ENCODE data around the gene SYT15B.
"Not testable (repeated sequence)": the region's sequence is repeated elsewhere in the genome, so short reads cannot be mapped to it uniquely, and the experiment has no call there.

SYT15B gene

GRCh38 chr10:47763554-47764175 is at the start of gene SYT15B:
Gene SYT15B, minus strand, starts transcription at chr10:47763592. Its CDS starts 952 bp downstream, at chr10:47762640.
- not testable (repeated sequence) for DNase-seq (ENCODE audit: low read depth in 3 of 3)

GRCh38 chr10:47779590-47779989 is 16.2 kb upstream of the SYT15B start:
- DNase-seq (ENCODE audit: low read depth in 3 of 3): not testable (repeated sequence)

GRCh38 chr10:47775361-47776231 is 12.2 kb upstream of the SYT15B start:
- DNase-seq (ENCODE audit: low read depth in 3 of 3): not testable (repeated sequence)

DNA sequence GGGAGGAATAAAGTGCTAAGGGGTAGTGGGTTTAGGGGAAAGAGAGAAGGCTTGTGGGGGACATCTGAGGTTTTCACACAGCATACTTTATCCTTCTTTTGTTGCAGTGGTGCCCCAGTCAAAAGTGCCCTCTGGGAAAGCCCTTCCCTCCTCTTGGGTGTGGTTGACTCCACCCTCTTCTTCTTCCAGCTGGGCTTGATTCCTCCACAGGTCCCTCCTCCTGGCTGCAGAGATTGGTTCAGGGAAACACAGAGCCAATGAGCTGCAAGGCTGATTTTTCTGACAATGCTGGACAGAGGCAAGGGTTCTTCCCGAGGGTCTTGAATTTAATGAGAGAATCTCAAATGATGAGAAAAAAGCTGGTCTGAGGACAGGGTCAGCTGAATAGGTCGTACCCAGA is 7.4 kb upstream of the SYT15B start:
- not testable (repeated sequence) for DNase-seq (ENCODE audit: low read depth in 3 of 3)

DNA sequence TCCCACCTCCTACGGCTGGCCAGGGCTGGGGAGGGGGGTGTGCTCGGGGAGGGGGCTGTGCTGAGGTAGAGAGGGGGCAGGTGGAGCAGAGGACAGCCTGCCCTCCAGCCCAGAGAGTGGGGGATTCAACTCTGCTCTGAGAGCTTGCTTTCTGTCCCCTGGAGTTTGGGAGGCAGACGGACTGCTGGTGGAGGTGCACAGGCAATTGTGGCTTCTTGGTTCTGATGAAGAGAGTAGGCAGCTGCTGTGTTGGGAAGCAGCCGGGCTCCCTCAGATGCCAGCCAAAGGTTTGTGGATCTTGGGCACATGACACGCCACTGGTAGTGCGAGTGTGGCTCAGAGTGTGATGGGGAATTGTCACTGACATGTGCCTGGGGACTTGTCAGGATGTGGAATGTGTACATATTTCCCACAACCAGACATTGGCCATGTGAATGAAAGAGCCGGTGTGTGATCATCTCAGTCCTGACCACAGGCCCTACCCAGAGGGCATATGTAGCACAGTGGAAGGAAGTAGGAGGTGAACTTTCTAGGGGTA is 5.3 kb upstream of the SYT15B start:
- not testable (repeated sequence) for DNase-seq (ENCODE audit: low read depth in 3 of 3)

DNA sequence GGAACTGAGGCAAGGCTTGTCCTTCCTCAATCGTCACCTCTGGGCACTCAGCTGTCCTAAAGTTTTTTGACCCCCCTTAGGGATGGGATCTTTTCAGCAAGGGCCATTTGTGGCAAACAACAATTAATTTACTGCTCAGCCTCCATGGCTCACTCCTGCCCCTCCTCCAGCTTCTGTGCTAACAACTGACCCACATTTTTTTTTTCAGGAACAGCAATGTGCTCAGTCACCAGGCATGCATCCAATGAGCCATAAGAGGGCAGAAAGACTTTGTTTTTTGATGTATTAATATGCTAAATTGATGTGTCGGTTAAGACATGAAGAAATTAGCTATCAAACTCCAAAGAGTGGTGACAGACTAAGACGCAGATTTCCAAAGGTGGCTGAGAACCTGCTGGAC is 4.7 kb upstream of the SYT15B start:
- not testable (repeated sequence) for DNase-seq (ENCODE audit: low read depth in 3 of 3)

- not testable (repeated sequence) for DNase-seq (ENCODE audit: low read depth in 3 of 3)
These were observed 3.8 kb upstream of the SYT15B start for GRCh38 chr10:47767236-47767635.

DNA sequence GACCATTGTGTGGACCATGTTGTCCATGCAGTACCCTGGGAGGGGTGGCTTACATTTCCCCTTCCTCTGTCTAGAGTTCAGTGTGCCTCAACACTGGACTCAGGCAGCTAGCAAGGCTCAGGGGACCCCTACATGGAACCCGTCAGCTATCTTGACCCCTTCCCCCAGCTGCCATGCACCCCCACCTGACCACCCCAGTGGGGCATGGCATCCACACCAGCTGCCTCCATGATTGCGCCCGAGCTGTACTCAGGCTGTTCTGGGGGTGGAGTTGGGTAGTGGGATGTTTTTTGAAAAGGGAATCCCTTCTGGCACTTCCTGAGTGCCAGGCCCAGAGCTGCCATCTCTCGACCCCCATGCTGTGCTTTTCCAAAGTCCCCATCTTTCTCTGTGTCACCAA is 1.8 kb upstream of the SYT15B start:
- DNase-seq (ENCODE audit: low read depth in 3 of 3): not testable (repeated sequence)

- DNase-seq (ENCODE audit: low read depth in 3 of 3): not testable (repeated sequence)
These were observed 478 bp downstream of the SYT15B start for GRCh38 chr10:47762674-47763553.

GRCh38 chr10:47758855-47759254 is 4.5 kb downstream of the SYT15B start:
- DNase-seq (ENCODE audit: low read depth in 3 of 3): not testable (repeated sequence)

DNA sequence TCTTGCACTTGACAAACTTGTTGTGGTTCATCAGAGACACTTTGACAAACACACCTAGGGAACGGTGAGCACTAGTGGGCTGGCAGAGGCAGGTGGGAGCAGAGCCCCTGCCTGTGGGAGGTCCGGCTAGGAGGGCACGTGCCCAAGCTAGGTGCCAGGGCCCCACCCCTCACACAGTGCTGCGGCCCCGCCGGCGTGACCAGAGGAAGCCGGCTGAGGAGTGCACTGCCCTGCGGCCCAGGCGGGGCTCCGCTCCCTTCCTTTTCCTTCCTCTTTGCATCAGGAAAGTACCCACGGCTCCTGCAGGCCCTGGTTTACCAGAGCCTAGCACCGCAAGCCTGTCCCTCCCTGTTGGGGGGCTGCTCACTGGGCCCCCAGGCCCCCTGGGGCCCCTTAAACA is 7.2 kb downstream of the SYT15B start:
- DNase-seq (ENCODE audit: low read depth in 3 of 3): not testable (repeated sequence)

DNA sequence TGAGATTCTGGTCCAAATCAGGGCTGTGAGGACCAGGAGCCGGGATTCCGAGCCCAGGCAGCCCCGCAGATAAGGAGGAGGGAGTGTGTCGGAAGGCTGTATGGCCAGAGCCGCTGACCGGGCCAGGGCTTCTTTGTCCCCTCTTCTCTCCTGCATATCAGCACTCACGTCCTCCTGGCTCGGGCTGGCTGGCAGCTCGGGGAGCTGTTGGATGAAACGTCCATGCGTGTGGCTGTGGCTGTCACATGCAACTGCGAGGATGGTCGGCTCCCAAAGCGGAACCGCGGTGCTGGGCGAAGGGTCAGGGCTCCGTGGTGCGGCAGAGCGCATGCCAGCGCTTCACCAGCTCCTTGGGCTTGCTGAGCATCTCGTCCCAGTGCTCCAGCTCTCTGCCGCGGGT is 9.5 kb downstream of the SYT15B start:
- DNase-seq (ENCODE audit: low read depth in 3 of 3): not testable (repeated sequence)

GRCh38 chr10:47753176-47753575 is 10.2 kb downstream of the SYT15B start:
- not testable (repeated sequence) for DNase-seq (ENCODE audit: low read depth in 3 of 3)

DNA sequence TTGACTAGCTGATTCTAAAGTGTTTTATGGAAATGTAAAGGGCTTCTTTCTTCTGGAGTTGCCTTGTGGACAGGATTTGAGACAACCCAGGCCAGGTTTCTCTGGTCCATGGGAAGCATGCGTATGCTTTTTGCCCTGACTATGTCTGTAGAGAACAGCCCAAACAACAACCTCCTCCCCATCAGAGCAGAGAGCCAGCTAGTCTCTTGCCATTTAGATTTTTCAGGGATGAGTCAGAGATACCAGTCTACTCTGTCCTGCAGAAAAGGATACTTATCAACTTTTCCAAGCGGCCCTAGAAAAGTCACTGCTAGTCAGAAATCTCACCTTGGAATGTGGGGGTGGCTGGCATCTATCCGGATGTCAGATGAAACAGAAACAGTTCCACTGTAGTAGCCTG is 11.6 kb downstream of the SYT15B start:
- DNase-seq (ENCODE audit: low read depth in 3 of 3): not testable (repeated sequence)

DNA sequence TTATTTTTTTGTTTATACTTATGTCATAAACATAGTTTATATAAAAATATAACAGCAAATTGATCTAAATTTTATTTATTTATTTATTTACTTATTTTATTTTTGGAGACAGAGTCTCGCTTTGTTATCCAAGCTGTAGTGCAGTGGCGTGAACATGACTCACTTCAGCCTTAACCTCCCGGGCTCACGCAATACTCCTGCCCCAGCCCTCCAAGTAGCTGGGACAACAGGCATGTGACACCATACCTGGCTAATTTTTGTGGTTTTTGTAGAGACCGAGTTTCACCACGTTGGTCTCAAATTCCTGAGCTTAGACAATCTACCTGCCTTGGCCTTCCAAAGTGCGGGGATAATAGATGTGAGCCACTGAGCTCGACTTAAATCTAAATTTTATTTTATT is 13.0 kb downstream of the SYT15B start:
- not testable (repeated sequence) for DNase-seq (ENCODE audit: low read depth in 3 of 3)

DNA sequence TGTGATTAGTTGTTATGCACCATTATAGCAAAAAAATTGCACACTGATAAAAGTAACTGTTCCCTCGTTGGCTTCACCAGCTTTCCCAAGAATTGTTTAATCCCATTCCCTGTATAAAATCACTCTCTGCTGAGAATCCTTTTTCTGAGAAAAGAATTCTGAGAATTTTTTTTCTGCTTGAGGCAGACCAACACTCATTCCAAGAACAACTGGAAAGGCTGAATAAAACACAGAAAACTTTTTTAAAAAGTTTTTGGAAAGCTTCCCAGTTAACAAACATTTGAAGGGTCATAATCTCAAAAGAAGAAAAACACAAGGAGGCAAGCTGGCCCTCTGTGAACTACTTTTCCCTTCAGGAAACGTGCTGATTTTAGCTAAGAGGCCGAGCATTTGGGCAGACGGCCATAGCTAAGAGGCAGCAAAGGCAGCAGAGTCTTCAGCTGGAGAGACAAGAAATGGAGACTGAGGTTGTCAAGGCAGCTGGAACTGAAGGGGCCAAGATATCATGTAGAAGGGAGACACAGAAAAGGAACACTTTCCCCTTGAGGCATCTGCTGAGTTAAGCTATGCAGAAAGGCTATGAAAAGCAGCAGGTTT is 16.5 kb downstream of the SYT15B start:
- not testable (repeated sequence) for DNase-seq (ENCODE audit: low read depth in 3 of 3)

- DNase-seq (ENCODE audit: low read depth in 3 of 3): not testable (repeated sequence)
These were observed 18.5 kb downstream of the SYT15B start for GRCh38 chr10:47744881-47745280.

DNA sequence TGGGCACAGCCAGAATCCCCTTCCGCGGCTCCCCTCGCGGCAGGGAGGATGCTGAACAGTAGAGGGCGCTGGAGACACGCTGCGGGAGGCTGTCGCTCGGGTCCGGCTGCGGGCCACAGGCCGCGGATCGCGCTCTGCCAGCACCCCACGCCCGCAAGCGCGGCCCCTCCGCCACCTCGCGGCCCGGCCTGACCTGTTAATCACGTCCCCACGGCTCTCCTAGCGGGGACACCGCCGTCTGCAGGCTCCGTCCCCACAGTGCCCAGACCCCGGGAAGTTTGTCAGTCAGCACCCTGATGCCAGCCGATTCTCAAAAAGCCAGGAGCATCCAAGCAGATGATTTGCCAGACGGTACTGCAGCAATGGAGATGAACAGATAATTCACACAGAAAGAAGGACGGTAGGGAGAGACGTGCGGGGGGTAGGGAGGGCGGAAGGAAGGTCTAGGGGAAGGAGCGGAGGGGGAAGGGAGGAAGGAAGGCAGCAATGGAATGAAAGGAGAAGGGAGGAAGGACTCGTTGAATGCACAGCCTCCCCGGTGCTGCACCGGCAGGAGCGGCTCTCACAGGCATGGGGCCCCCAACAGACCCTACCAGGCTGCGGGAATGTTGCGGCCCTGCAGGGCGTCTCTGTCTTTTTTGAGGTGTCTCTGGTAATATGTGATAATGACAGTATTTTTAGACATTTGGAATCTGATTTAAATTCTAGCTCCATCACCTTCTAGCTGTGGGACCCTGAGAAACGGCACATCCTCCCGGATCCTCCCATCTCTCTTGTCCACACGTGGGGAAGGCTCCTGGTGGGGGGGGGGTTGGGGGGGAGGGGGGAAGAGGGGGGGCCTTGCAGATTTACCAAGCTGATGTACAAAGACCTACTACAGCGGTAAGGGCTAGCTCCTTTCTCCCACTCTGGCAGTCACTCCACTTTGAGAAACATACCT is 19.5 kb downstream of the SYT15B start:
- peak; percentile 2 to 14 (median 2) for DNase-seq (ENCODE audit: low read depth in 3 of 3)

- DNase-seq (ENCODE audit: low read depth in 3 of 3): not testable (repeated sequence)
These were observed 22.5 kb downstream of the SYT15B start for GRCh38 chr10:47740868-47741267.

DNA sequence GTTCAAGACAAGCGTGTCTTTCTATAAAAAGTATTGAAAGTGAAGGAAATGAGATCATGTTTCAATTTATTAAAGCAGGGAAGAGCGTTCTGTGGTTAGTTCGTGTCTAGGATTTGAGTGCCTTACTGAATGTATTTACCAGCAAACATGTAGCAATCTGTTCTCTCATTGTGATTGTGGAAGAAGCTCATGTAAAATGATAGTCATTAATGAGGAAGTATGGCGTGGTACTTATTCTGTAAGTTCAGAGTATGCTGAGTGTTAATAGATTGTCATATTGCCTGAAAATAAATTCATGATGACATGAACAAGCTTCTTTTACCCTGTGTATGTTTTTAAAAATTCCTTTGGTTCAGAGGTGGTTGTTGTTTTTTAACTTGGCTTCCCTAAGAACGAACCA is 32.5 kb downstream of the SYT15B start:
- DNase-seq (ENCODE audit: low read depth in 3 of 3): not testable (repeated sequence)
